Uterus (tissue), 2 donors: ENCODE results near the gene REV3L.

Source experiments
- POLR2A ChIP-seq, 2 donors: fragments of 450-650 bp; IDR thresholded peaks; one replicate each; pipeline ENCODE4 v1.6.1; 2016; ENCODE audit warnings: antibody characterized with exemption in 2 of 2, mild to moderate bottlenecking in 1 of 2, moderate library complexity in 1 of 2
- TF ChIP-seq, protein P1 (sequence below), 4 experiments: fragments of 200-600 bp in 2 of 4; fragments of 450-650 bp in 2 of 4; sonication (generic) in 2 of 4; IDR thresholded peaks; one replicate each; pipeline ENCODE4 v1.5.1; 2016 to 2019; ENCODE audit warnings: antibody characterized with exemption in 4 of 4, mild to moderate bottlenecking in 2 of 4, moderate library complexity in 1 of 4

DNA sequence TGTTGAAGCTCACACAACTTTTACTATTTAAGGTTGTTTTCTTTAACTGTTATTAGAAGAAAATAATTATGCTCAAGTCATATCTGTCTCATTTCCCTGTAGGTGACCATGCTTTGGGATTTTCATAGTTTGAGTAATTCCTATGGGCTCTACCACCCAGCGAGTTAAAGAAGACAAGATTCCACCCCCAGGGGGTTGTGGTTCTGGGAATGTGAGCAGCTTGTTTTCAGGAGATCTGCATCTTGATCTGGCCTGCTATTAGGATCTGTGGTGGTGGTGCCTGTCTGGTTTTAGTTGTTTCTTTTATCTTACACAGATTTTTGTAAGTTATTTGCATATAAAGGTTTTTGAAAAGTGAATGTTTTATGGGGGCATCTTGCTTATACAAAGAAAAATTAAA, 20.2 kb upstream of the REV3L start:
- no peak for TF ChIP-seq POLR2A (IDR thresholded peaks at IDR 0.05)
- TF ChIP-seq, protein P1, sequence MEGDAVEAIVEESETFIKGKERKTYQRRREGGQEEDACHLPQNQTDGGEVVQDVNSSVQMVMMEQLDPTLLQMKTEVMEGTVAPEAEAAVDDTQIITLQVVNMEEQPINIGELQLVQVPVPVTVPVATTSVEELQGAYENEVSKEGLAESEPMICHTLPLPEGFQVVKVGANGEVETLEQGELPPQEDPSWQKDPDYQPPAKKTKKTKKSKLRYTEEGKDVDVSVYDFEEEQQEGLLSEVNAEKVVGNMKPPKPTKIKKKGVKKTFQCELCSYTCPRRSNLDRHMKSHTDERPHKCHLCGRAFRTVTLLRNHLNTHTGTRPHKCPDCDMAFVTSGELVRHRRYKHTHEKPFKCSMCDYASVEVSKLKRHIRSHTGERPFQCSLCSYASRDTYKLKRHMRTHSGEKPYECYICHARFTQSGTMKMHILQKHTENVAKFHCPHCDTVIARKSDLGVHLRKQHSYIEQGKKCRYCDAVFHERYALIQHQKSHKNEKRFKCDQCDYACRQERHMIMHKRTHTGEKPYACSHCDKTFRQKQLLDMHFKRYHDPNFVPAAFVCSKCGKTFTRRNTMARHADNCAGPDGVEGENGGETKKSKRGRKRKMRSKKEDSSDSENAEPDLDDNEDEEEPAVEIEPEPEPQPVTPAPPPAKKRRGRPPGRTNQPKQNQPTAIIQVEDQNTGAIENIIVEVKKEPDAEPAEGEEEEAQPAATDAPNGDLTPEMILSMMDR (IDR thresholded peaks at IDR 0.05): no peak
